ENCODE results near the gene SF3B4. TPM values are rescaled to one million over a fixed set of nuclear protein-coding genes. Genes with fewer than 3 reads are reported as not detected.

The SF3B4 gene
- total and polyA plus RNA-seq, 2 of the 13 experiments (the other 11 are each of a cell fraction or from before 2014, with no cell fraction given): 13.8 to 14.8 TPM

DNA sequence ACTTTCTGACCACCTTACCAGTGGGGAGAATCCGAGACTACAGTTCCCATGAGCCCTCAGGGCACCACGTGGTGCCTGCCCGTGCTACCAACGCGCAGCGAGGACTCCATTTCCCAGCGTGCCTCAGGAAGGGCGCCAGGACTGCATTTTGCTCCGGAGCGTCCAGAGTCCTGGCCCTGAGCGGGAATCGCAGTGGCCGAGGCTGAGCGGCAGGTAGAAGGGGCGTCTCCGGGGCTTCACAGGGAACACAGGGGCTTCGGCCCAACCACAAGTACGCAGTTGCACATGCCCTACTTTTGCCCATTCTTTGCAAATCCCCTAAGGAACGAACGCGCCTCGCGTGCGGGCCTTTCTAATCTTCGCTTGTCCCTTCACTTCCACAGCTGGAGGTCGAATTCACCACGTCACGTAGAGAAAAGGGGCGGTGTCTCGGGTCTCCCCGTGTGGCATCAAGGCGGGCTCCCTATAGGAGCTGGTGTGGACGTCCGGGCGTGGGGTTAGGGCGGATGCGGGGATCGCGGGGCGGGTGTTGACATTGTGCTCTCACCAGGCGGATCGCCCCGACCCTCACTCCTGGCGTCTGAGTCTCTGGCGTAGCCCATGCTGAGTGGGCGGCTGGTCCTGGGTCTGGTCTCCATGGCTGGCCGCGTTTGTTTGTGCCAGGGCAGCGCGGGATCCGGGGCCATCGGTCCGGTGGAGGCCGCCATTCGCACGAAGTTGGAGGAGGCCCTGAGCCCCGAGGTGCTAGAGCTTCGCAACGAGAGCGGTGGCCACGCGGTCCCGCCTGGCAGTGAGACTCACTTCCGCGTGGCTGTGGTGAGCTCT, 27.9 kb downstream of the SF3B4 start, which contains the start of gene BOLA1 (continued):
- TF ChIP-seq, protein P1, sequence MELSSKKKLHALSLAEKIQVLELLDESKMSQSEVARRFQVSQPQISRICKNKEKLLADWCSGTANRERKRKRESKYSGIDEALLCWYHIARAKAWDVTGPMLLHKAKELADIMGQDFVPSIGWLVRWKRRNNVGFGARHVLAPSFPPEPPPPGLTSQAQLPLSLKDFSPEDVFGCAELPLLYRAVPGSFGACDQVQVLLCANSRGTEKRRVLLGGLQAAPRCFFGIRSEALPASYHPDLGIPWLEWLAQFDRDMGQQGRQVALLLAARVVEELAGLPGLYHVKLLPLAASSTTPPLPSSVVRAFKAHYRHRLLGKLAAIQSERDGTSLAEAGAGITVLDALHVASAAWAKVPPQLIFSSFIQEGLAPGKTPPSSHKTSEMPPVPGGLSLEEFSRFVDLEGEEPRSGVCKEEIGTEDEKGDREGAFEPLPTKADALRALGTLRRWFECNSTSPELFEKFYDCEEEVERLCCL (CRISPR knock-in tag; IDR thresholded peaks at IDR 0.05; ENCODE audit: borderline replicate concordance): no peak
- TF ChIP-seq, protein P2, sequence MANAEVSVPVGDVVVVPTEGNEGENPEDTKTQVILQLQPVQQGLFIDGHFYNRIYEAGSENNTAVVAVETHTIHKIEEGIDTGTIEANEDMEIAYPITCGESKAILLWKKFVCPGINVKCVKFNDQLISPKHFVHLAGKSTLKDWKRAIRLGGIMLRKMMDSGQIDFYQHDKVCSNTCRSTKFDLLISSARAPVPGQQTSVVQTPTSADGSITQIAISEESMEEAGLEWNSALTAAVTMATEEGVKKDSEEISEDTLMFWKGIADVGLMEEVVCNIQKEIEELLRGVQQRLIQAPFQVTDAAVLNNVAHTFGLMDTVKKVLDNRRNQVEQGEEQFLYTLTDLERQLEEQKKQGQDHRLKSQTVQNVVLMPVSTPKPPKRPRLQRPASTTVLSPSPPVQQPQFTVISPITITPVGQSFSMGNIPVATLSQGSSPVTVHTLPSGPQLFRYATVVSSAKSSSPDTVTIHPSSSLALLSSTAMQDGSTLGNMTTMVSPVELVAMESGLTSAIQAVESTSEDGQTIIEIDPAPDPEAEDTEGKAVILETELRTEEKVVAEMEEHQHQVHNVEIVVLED (CRISPR knock-in tag; IDR thresholded peaks at IDR 0.05; ENCODE audit: borderline replicate concordance): peak; percentile 84
- TF ChIP-seq IRX3 (CRISPR knock-in tag; IDR thresholded peaks at IDR 0.05; ENCODE audit: borderline replicate concordance, low read depth) (no peak), NFIC (IDR thresholded peaks at IDR 0.05; ENCODE audit: low read length) (no peak), ZNF431 (CRISPR knock-in tag; IDR thresholded peaks at IDR 0.05; ENCODE audit: borderline replicate concordance, low read depth) (no peak), POGZ (CRISPR knock-in tag; IDR thresholded peaks at IDR 0.05) (peak; percentile 63; the same call in 1 of the 2 replicates), CCAR2 (optimal IDR thresholded peaks at IDR 0.05; ENCODE audit: low read depth, low read length) (no peak), GABPA (IDR thresholded peaks at IDR 0.05; ENCODE audit: low read depth, low read length) (peak; percentile 57; the same call in 1 of the 2 replicates), GABPA (CRISPR knock-in tag; IDR thresholded peaks at IDR 0.05; ENCODE audit: low read depth) (peak; percentile 86), YY1 (IDR thresholded peaks at IDR 0.05; ENCODE audit: insufficient read depth, insufficient replicate concordance, low read depth, low read length) (peak; percentile 83), ERF (CRISPR knock-in tag; IDR thresholded peaks at IDR 0.05) (0 out of 2 replicates have a peak, but pooled peaks have one; percentile 41), GATAD2A (CRISPR knock-in tag; IDR thresholded peaks at IDR 0.05) (peak; percentile 18; the same call in 1 of the 2 replicates), HMGA1 (CRISPR knock-in tag; conservative IDR thresholded peaks at IDR 0.05) (no peak), NFYC (CRISPR knock-in tag; IDR thresholded peaks at IDR 0.05) (peak; percentile 72), ZNF883 (CRISPR knock-in tag; IDR thresholded peaks at IDR 0.05; ENCODE audit: not compliant biosample characterization) (no peak), PCBP2 (optimal IDR thresholded peaks at IDR 0.05; ENCODE audit: low read depth, low read length, poor library complexity, severe bottlenecking) (no peak), ZNF792 (CRISPR knock-in tag; IDR thresholded peaks at IDR 0.05) (no peak), KMT2A (CRISPR knock-in tag; IDR thresholded peaks at IDR 0.05) (peak; percentile 40; the same call in 1 of the 2 replicates), NFYB (CRISPR knock-in tag; IDR thresholded peaks at IDR 0.05) (peak; percentile 64)
- TF ChIP-seq, protein P3, sequence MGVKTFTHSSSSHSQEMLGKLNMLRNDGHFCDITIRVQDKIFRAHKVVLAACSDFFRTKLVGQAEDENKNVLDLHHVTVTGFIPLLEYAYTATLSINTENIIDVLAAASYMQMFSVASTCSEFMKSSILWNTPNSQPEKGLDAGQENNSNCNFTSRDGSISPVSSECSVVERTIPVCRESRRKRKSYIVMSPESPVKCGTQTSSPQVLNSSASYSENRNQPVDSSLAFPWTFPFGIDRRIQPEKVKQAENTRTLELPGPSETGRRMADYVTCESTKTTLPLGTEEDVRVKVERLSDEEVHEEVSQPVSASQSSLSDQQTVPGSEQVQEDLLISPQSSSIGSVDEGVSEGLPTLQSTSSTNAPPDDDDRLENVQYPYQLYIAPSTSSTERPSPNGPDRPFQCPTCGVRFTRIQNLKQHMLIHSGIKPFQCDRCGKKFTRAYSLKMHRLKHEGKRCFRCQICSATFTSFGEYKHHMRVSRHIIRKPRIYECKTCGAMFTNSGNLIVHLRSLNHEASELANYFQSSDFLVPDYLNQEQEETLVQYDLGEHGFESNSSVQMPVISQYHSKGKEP (CRISPR knock-in tag; IDR thresholded peaks at IDR 0.05): no peak
- TF ChIP-seq, protein P4, sequence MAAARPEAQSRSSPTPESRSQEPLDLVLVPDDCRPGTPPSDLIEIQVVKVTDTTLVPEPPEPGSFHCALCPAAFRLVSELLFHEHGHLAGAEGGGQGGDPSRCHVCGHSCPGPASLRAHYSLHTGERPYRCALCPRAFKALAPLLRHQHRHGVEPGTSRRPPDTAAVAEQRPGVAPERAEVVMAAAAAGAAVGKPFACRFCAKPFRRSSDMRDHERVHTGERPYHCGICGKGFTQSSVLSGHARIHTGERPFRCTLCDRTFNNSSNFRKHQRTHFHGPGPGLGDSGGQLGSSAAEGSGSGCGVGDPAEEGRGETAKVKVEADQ (CRISPR knock-in tag; IDR thresholded peaks at IDR 0.05; ENCODE audit: borderline replicate concordance): no peak

Measured in HepG2 (cell line).